AG08396 (cell line): ENCODE measurements around the gene ALCAM.

Experiments
- DNase-seq: peaks from one replicate; pipeline ENCODE4 v3.0.0; 2012; ENCODE audit warnings: low spot score, mixed read lengths

Gene ALCAM

GRCh38 chr3:105431200-105431599, 64.5 kb downstream of the ALCAM start:
- DNase-seq, result no peak

- no peak for DNase-seq
Measured at GRCh38 chr3:105435277-105435676, 68.6 kb downstream of the ALCAM start.

GRCh38 chr3:105436687-105437086, 70.0 kb downstream of the ALCAM start:
- no peak for DNase-seq

- DNase-seq, result no peak
Measured at GRCh38 chr3:105440113-105440512, 73.4 kb downstream of the ALCAM start.

GRCh38 chr3:105444725-105445124, 78.0 kb downstream of the ALCAM start:
- DNase-seq, result no peak

- DNase-seq, result peak; percentile 6
Measured at GRCh38 chr3:105448338-105448982, 81.8 kb downstream of the ALCAM start.

GRCh38 chr3:105449414-105449813, 82.7 kb downstream of the ALCAM start:
- DNase-seq, result no peak

GRCh38 chr3:105456017-105456416, 89.3 kb downstream of the ALCAM start:
- DNase-seq, result no peak

GRCh38 chr3:105458518-105459215, 92.0 kb downstream of the ALCAM start:
- no peak for DNase-seq

GRCh38 chr3:105459566-105460290, 93.0 kb downstream of the ALCAM start:
- DNase-seq, result no peak

GRCh38 chr3:105463620-105464019, 96.9 kb downstream of the ALCAM start:
- no peak for DNase-seq

- no peak for DNase-seq
Measured at GRCh38 chr3:105465251-105465853, 98.6 kb downstream of the ALCAM start.

- no peak for DNase-seq
Measured at GRCh38 chr3:105466072-105466471, 99.4 kb downstream of the ALCAM start.

GRCh38 chr3:105466495-105467404, 100.0 kb downstream of the ALCAM start:
- DNase-seq, result no peak

- no peak for DNase-seq
Measured at GRCh38 chr3:105470851-105471250, 104.1 kb downstream of the ALCAM start.

GRCh38 chr3:105473521-105474223, 107.0 kb downstream of the ALCAM start:
- DNase-seq, result peak; percentile 46

GRCh38 chr3:105480768-105481167, 114.1 kb downstream of the ALCAM start:
- no peak for DNase-seq

GRCh38 chr3:105483476-105483875, 116.8 kb downstream of the ALCAM start:
- no peak for DNase-seq

GRCh38 chr3:105490045-105490444, 123.3 kb downstream of the ALCAM start:
- DNase-seq, result no peak

GRCh38 chr3:105493305-105493892, 126.7 kb downstream of the ALCAM start:
- no peak for DNase-seq

GRCh38 chr3:105495021-105495420, 128.3 kb downstream of the ALCAM start:
- DNase-seq, result no peak
